ENCODE results near the gene TRAF1. TPM values are rescaled to one million over a fixed set of nuclear protein-coding genes. Genes with fewer than 3 reads are reported as not detected.

The TRAF1 gene
- total RNA-seq, 1 experiment from 2014 or later, result 1.7 TPM

GRCh38 chr9:120932086-120932823 is 5.7 kb upstream of the TRAF1 start:
- Histone ChIP-seq H3K79me2 (ENCODE audit: insufficient read depth, low read length) (no peaks in the 10 kb centered on the region), H3K4me2 (ENCODE audit: low read length) (no peak overlapping the region), H2AFZ (ENCODE audit: low read depth, low read length, poor library complexity, severe bottlenecking) (no peak overlapping the region), H3K9ac (ENCODE audit: low read length) (no peak overlapping the region), H3K36me3 (ENCODE audit: control insufficient read depth in 1 of 2, insufficient read depth in 2 of 2, low read length in 2 of 2) (no peaks in the 10 kb centered on the region), H3K9me3 (ENCODE audit: control insufficient read depth in 1 of 2, insufficient read depth in 1 of 2, low read depth in 1 of 2, low read length in 2 of 2) (no peaks in the 10 kb centered on the region), H3K4me1 (ENCODE audit: control insufficient read depth in 1 of 2, insufficient read depth in 2 of 2, low read length in 2 of 2) (peaks cover 18 to 34% of the 10 kb centered on the region in 2 experiments), H3K9me2 (ENCODE audit: insufficient read depth) (no peaks in the 10 kb centered on the region), H3K27me3 (ENCODE audit: insufficient read depth, low read length) (no peaks in the 10 kb centered on the region), H3K4me3 (replicated peaks in 1 of 2; ENCODE audit: low read depth in 1 of 2, low read length in 2 of 2) (no peak overlapping the region), H3K27ac (ENCODE audit: low read depth, low read length) (no peak overlapping the region), H4K20me1 (ENCODE audit: insufficient read depth) (no peaks in the 10 kb centered on the region)
- ChIA-PET CTCF (no interaction called here), RAD21 (ENCODE audit: low non-redundant PET in 1 of 2, low total read pairs in 2 of 2, uncharacterized antibody in 2 of 2, unreplicated experiment in 2 of 2) (no interaction called here), POLR2A (interaction anchor here (0.6 to 0.7 kb wide), 2 partner anchors 59 to 139 kb away, joined by 3 read pairs; partner anchors contain the start of gene FBXW2)
- no TSS peak for BruUV-seq (replicated peaks)
- no peak for ATAC-seq
- intact Hi-C loops (cut with micrococcal nuclease), result no loop called here
- DNase-seq (ENCODE audit: low read depth, low spot score), result no peak
- TF ChIP-seq CBX3 (IDR thresholded peaks at IDR 0.05; ENCODE audit: low read depth) (no peak), EZH2phosphoT487 (IDR thresholded peaks at IDR 0.05; ENCODE audit: borderline replicate concordance) (no peak), TCF7L2 (IDR thresholded peaks at IDR 0.05; ENCODE audit: borderline replicate concordance, extremely low read depth, insufficient read depth, insufficient read length) (no peak), JUND (IDR thresholded peaks at IDR 0.05) (no peak), MAX (IDR thresholded peaks at IDR 0.05) (no peak), ZNF274 (IDR thresholded peaks at IDR 0.05; ENCODE audit: low read depth, low read length) (no peak), ELF1 (IDR thresholded peaks at IDR 0.05; ENCODE audit: borderline replicate concordance, low read depth) (no peak), ATF3 (IDR thresholded peaks at IDR 0.05) (no peak), SP1 (IDR thresholded peaks at IDR 0.05; ENCODE audit: low read depth) (no peak), POLR2A (IDR thresholded peaks at IDR 0.05; ENCODE audit: borderline replicate concordance, extremely low read depth, insufficient read depth, insufficient read length) (no peak), POLR2AphosphoS5 (IDR thresholded peaks at IDR 0.05; ENCODE audit: low read depth, low read length) (no peak), EZH2 (IDR thresholded peaks at IDR 0.05) (no peak), ZFX (IDR thresholded peaks at IDR 0.05) (no peak)
- TF ChIP-seq, protein P1, sequence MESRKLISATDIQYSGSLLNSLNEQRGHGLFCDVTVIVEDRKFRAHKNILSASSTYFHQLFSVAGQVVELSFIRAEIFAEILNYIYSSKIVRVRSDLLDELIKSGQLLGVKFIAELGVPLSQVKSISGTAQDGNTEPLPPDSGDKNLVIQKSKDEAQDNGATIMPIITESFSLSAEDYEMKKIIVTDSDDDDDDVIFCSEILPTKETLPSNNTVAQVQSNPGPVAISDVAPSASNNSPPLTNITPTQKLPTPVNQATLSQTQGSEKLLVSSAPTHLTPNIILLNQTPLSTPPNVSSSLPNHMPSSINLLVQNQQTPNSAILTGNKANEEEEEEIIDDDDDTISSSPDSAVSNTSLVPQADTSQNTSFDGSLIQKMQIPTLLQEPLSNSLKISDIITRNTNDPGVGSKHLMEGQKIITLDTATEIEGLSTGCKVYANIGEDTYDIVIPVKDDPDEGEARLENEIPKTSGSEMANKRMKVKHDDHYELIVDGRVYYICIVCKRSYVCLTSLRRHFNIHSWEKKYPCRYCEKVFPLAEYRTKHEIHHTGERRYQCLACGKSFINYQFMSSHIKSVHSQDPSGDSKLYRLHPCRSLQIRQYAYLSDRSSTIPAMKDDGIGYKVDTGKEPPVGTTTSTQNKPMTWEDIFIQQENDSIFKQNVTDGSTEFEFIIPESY (IDR thresholded peaks at IDR 0.05; ENCODE audit: extremely low read depth, insufficient replicate concordance, low read length), result no peak
- TF ChIP-seq, protein P2, sequence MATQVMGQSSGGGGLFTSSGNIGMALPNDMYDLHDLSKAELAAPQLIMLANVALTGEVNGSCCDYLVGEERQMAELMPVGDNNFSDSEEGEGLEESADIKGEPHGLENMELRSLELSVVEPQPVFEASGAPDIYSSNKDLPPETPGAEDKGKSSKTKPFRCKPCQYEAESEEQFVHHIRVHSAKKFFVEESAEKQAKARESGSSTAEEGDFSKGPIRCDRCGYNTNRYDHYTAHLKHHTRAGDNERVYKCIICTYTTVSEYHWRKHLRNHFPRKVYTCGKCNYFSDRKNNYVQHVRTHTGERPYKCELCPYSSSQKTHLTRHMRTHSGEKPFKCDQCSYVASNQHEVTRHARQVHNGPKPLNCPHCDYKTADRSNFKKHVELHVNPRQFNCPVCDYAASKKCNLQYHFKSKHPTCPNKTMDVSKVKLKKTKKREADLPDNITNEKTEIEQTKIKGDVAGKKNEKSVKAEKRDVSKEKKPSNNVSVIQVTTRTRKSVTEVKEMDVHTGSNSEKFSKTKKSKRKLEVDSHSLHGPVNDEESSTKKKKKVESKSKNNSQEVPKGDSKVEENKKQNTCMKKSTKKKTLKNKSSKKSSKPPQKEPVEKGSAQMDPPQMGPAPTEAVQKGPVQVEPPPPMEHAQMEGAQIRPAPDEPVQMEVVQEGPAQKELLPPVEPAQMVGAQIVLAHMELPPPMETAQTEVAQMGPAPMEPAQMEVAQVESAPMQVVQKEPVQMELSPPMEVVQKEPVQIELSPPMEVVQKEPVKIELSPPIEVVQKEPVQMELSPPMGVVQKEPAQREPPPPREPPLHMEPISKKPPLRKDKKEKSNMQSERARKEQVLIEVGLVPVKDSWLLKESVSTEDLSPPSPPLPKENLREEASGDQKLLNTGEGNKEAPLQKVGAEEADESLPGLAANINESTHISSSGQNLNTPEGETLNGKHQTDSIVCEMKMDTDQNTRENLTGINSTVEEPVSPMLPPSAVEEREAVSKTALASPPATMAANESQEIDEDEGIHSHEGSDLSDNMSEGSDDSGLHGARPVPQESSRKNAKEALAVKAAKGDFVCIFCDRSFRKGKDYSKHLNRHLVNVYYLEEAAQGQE (IDR thresholded peaks at IDR 0.05; ENCODE audit: low read depth), result no peak
